H9 (cell line): ENCODE results near the gene EHD1. TPM values are rescaled to one million over a fixed set of nuclear protein-coding genes. Genes with fewer than 3 reads are reported as not detected.
A peak's percentile ranks its signal among the peaks of the same experiment; 100 is the strongest.

ENCODE experiments used
- DNase-seq: peaks from one replicate; pipeline ENCODE4 v3.0.0-alpha.2; 2017
- H2AFZ ChIP-seq: one replicate; pipeline ENCODE4 v1.6.1; 2013; ENCODE audit warnings: mild to moderate bottlenecking, low read length, control low read depth, moderate library complexity
- H2AK5ac ChIP-seq: 2 replicates; pipeline ENCODE4 v1.6.1; 2013; ENCODE audit warnings: low read length, control low read depth, mixed read lengths; ENCODE audit not compliant: insufficient read length
- H2BK120ac ChIP-seq: one replicate; pipeline ENCODE4 v1.6.1; 2013; ENCODE audit warnings: low read depth, mild to moderate bottlenecking, low read length, control low read depth, inconsistent platforms; ENCODE audit not compliant: poor library complexity, severe bottlenecking
- H2BK12ac ChIP-seq: 2 replicates; pipeline ENCODE4 v1.6.1; 2013; ENCODE audit warnings: low read length, control low read depth, mixed read lengths, low read depth; ENCODE audit not compliant: insufficient read length
- H2BK15ac ChIP-seq: 2 replicates; pipeline ENCODE4 v1.6.1; 2013; ENCODE audit warnings: low read depth, low read length, control low read depth
- H2BK20ac ChIP-seq: one replicate; pipeline ENCODE4 v1.6.1; 2013; ENCODE audit warnings: low read depth, mild to moderate bottlenecking, low read length, control low read depth, inconsistent platforms; ENCODE audit not compliant: poor library complexity, severe bottlenecking
- H2BK5ac ChIP-seq: 2 replicates; pipeline ENCODE4 v1.6.1; 2013; ENCODE audit warnings: low read length, control low read depth, mixed read lengths; ENCODE audit not compliant: insufficient read length
- H3K14ac ChIP-seq: 2 replicates; pipeline ENCODE4 v1.6.1; 2013; ENCODE audit warnings: low read length, control low read depth; ENCODE audit not compliant: insufficient read depth
- H3K18ac ChIP-seq: 2 replicates; pipeline ENCODE4 v1.6.1; 2013; ENCODE audit warnings: low read depth, mild to moderate bottlenecking, mixed read lengths, low read length, control low read depth; ENCODE audit not compliant: insufficient read length
- H3K23ac ChIP-seq: 2 replicates; pipeline ENCODE4 v1.6.1; 2013; ENCODE audit warnings: low read length, control low read depth, mixed read lengths, low read depth; ENCODE audit not compliant: insufficient read length
- H3K23me2 ChIP-seq: 2 replicates; pipeline ENCODE4 v1.6.1; 2013; ENCODE audit warnings: low read depth, mild to moderate bottlenecking, mixed read lengths, low read length, control low read depth; ENCODE audit not compliant: insufficient read length, poor library complexity, severe bottlenecking
- H3K27ac ChIP-seq: 2 replicates; pipeline ENCODE4 v1.5.1; 2013; ENCODE audit warnings: low read length, control low read depth, mixed read lengths, low read depth; ENCODE audit not compliant: insufficient read length
- H3K27me3 ChIP-seq: 2 replicates; pipeline ENCODE4 v1.6.1; 2013; ENCODE audit warnings: low read length, control low read depth, inconsistent platforms; ENCODE audit not compliant: insufficient read depth
- H3K4ac ChIP-seq: 2 replicates; pipeline ENCODE4 v1.6.1; 2013; ENCODE audit warnings: low read depth, mild to moderate bottlenecking, control low read depth, inconsistent platforms, low read length, moderate library complexity
- H3K4me1 ChIP-seq: 2 replicates; pipeline ENCODE4 v1.6.1; 2013; ENCODE audit warnings: low read length, control low read depth, inconsistent platforms; ENCODE audit not compliant: insufficient read depth
- H3K4me2 ChIP-seq: 2 replicates; pipeline ENCODE4 v1.6.1; 2013; ENCODE audit warnings: low read length, control low read depth, mixed read lengths; ENCODE audit not compliant: insufficient read length, insufficient read depth
- H3K56ac ChIP-seq: 2 replicates; pipeline ENCODE4 v1.6.1; 2013; ENCODE audit warnings: low read depth, mild to moderate bottlenecking, mixed read lengths, low read length, control low read depth; ENCODE audit not compliant: insufficient read length
- H3K79me1 ChIP-seq: 2 replicates; pipeline ENCODE4 v1.6.1; 2013; ENCODE audit warnings: low read depth, mild to moderate bottlenecking, moderate library complexity, low read length, control low read depth, inconsistent platforms; ENCODE audit not compliant: insufficient read depth, poor library complexity, severe bottlenecking
- H3K79me2 ChIP-seq: 2 replicates; pipeline ENCODE4 v1.6.1; 2013; ENCODE audit warnings: low read length, control low read depth, inconsistent platforms; ENCODE audit not compliant: insufficient read depth
- H3K9ac ChIP-seq: 2 replicates; pipeline ENCODE4 v1.6.1; 2013; ENCODE audit warnings: low read length, control low read depth, mixed read lengths; ENCODE audit not compliant: insufficient read length; ENCODE audit errors: extremely low read depth
- H3K9me3 ChIP-seq: one replicate; pipeline ENCODE4 v1.6.1; 2013; ENCODE audit warnings: low read depth, low read length, inconsistent platforms; ENCODE audit not compliant: control insufficient read depth
- H3T11ph ChIP-seq: one replicate; pipeline ENCODE4 v1.6.1; 2013; ENCODE audit warnings: mild to moderate bottlenecking, low read length, control low read depth, inconsistent platforms
- H4K20me1 ChIP-seq: one replicate; pipeline ENCODE4 v1.6.1; 2013; ENCODE audit not compliant: control insufficient read depth, insufficient read length, insufficient read depth
- H4K5ac ChIP-seq: 2 replicates; pipeline ENCODE4 v1.6.1; 2013; ENCODE audit warnings: low read depth, mild to moderate bottlenecking, mixed read lengths, low read length, control low read depth; ENCODE audit not compliant: insufficient read length
- H4K8ac ChIP-seq: replicated peaks from 2 replicates; pipeline ENCODE4 v1.6.1; 2013; ENCODE audit warnings: low read length, control low read depth, mixed read lengths, low read depth; ENCODE audit not compliant: insufficient read length
- H4K91ac ChIP-seq: 2 replicates; pipeline ENCODE4 v1.6.1; 2013; ENCODE audit warnings: low read depth, mild to moderate bottlenecking, moderate library complexity, mixed read lengths, low read length, control low read depth; ENCODE audit not compliant: insufficient read length
- H3K27ac Mint-ChIP-seq, 3 experiments: 2 replicates in 2 of 3; 3 replicates in 1 of 3; pipeline ENCODE4 v1.8.0; 2020 to 2021; ENCODE audit warnings: mixed read lengths in 3 of 3, mild to moderate bottlenecking in 1 of 3, moderate library complexity in 1 of 3
- H3K27me3 Mint-ChIP-seq: 2 replicates; pipeline ENCODE4 v1.8.0; 2021; ENCODE audit warnings: low read depth, mild to moderate bottlenecking, moderate library complexity, mixed read lengths
- H3K36me3 Mint-ChIP-seq, 3 experiments: 2 replicates in 2 of 3; 3 replicates in 1 of 3; pipeline ENCODE4 v1.8.0; 2020 to 2021; ENCODE audit warnings: low read depth in 3 of 3, mixed read lengths in 3 of 3; ENCODE audit not compliant: insufficient read depth in 1 of 3
- H3K4me1 Mint-ChIP-seq, 2 experiments: 2 replicates each; pipeline ENCODE4 v1.8.0; 2020; ENCODE audit warnings: mixed read lengths in 2 of 2
- H3K4me3 Mint-ChIP-seq, 2 experiments: 2 replicates in 1 of 2; 3 replicates in 1 of 2; pipeline ENCODE4 v1.8.0; 2020 to 2021; ENCODE audit warnings: mild to moderate bottlenecking in 2 of 2, mixed read lengths in 2 of 2, moderate library complexity in 1 of 2
- H3K9me3 Mint-ChIP-seq, 2 experiments: 2 replicates in 1 of 2; 3 replicates in 1 of 2; pipeline ENCODE4 v1.8.0; 2020; ENCODE audit warnings: mild to moderate bottlenecking in 2 of 2, mixed read lengths in 2 of 2, moderate library complexity in 1 of 2
- CTCF ChIP-seq: fragments of 200-600 bp; sonication (generic); conservative IDR thresholded peaks from 3 replicates; pipeline ENCODE4 v1.8.0; 2021; ENCODE audit warnings: antibody characterized with exemption, mild to moderate bottlenecking
- WGBS: extraction: QIAGEN DNeasy Blood & Tissue Kit; methylation state at CpG from one replicate; pipeline ENCODE4 v1.1.7; 2013; ENCODE audit warnings: missing lambda C conversion rate, low lambda C conversion rate, mixed read lengths; ENCODE audit not compliant: insufficient read length; ENCODE audit errors: extremely low coverage; 5-methylcytosine and 5-hydroxymethylcytosine counted together
- total RNA-seq: library from RNA; stranded (reverse); gene quantifications from 2 replicates; pipeline ENCODE4 v1.2.1, GENCODE V29; 2021

EHD1 gene
- total RNA-seq, 1 experiment from 2014 or later, result 31.0 TPM

- DNase-seq, result no peak
- Histone ChIP-seq H3K9me3 (no peaks in the 10 kb centered on the region), H3K4ac (no peak overlapping the region), H3K23me2 (peaks cover 7% of the 10 kb centered on the region), H2BK12ac (no peak overlapping the region), H3K27ac (no peak overlapping the region), H3K23ac (no peak overlapping the region), H2BK120ac (no peak overlapping the region), H3T11ph (no peak overlapping the region), H3K27me3 (no peaks in the 10 kb centered on the region), H3K9ac (no peak overlapping the region), H3K14ac (no peak overlapping the region), H2AK5ac (no peak overlapping the region), H2BK20ac (no peak overlapping the region), H3K79me1 (no peaks in the 10 kb centered on the region), H3K79me2 (no peaks in the 10 kb centered on the region), H3K4me1 (no peaks in the 10 kb centered on the region), H4K5ac (no peak overlapping the region), H3K56ac (no peak overlapping the region), H4K8ac (no peak overlapping the region), H3K18ac (no peak overlapping the region), H4K20me1 (no peaks in the 10 kb centered on the region), H2AFZ (no peak overlapping the region), H2BK15ac (no peak overlapping the region), H2BK5ac (no peak overlapping the region), H4K91ac (no peak overlapping the region), H3K4me2 (peak overlapping the region; percentile 61)
- TF ChIP-seq CTCF, result no peak
- Mint-ChIP-seq H3K27me3 (peaks cover 7% of the 10 kb centered on the region), H3K9me3 (no peaks in the 10 kb centered on the region), H3K27ac (no peak overlapping the region), H3K4me1 (peaks cover 8 to 16% of the 10 kb centered on the region in 2 experiments), H3K4me3 (peak overlapping the region; percentile 79 to 93), H3K36me3 (no peaks in the 10 kb centered on the region)
- WGBS, result no CpG with 5 or more reads among the region's 24 CpGs
Measured at GRCh38 chr11:64925536-64926436, 47.4 kb upstream of the EHD1 start.
